GM19193 (cell line): ENCODE results near the gene PPP2R2C.

ENCODE experiments used
- POLR2A ChIP-seq: IDR thresholded peaks from 4 replicates; pipeline ENCODE4 v1.6.1; 2011; ENCODE audit not compliant: insufficient read depth, insufficient read length; ENCODE audit errors: extremely low read depth

Gene PPP2R2C

GRCh38 chr4:6340446-6341015 is 131.9 kb downstream of the PPP2R2C start:
- no peak for TF ChIP-seq POLR2A

DNA sequence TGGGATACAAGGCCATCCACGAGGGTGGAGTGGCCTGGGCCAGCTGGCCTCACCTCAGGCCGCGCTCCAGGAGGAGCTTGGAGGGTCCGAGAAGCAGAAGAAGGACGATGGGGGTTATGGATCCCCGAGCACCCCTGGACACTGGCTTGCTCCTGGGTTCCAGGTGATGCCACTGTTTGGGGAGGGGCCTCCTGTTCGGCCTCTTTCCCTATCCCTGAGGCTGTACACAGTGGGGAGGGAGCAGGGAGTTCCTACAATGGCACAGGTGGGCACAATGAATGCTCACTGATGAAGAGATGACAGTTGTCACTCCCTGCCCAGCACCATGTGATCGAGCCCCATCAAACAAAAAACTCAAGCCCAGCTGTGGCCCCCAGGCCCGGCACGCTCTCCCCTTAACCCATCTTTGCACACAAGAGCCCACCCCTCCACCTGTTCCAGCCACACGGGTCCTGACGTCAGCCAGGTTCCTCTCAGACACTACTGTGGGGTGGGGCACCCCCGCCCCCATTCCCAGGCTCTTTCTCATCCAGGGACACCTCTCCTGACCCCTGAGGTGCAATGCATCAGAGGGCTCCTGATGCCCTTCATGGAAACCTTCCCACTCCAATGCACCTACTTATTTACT is 132.5 kb downstream of the PPP2R2C start:
- TF ChIP-seq POLR2A: no peak

DNA sequence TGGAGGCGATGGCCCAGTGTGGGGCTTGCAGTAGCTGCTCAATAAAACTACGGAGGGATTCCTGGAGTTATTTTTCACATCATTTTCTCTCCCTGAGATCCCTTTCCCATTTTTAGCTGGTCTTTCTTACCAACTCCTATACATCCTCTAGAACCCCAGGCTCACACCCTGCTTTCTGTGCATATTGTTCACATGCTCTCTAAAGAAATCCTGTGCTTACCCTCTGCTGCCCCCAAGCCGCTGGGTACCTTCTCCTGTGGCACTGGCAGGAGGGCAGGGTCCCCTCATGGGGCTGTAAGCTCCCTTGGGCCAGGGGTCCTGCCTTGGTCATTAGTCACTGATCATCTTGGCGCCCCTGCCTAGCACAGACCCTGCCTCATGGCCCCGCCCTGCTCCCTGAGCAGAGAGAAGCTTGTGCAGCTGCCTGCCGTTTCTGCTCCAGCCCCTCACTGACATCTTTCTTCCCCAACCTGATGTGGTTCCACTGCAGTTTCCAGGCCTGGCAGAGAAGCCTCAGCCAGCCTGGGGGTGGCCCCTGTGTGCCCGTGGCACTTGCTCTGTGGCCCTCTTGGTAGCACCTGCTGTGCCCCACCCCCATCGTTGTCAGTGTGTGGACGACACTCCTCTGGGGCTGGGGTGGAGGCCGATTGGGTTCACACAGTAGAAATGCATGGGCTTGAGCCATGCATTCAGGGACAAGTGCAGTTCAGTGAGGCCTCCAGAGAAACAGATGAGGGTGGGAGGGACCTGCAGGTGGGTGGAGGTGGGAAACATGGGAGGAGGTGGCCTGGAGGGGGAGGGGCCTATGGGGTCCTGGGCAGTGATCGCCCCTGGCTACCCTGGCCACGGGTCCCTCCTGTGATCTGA is 133.2 kb downstream of the PPP2R2C start:
- TF ChIP-seq POLR2A: no peak

- no peak for TF ChIP-seq POLR2A
Observed at GRCh38 chr4:6338175-6338950, 134.1 kb downstream of the PPP2R2C start.

DNA sequence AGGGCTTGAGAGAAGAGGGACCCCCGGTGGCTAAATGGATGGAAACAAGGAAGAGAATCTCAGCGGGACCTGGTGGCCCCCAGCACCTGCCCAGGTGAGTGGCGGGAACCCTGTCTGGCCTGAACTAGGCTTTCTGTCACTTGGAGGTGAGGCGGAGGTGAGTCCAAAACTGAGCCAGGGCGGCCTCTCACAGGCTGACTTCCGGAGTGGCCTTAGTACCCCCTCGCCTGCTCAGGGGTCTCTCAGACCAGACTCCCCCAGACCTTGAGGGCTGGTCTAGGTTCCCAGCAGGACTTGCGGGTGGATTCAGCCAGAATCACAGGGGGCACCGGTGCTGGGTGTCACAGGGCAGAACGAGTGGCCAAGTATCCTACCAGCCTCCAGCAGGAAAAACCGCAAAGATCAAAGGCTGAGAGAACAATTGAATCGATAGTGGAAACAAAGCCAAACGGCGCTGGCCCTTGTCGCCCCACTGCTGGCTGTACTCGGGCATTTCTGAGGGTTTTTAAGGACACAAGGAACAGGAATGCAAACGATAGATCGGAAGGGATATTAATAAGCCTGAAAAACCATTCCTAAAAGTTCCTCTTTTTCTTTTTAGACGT is 135.0 kb downstream of the PPP2R2C start:
- no peak for TF ChIP-seq POLR2A

- TF ChIP-seq POLR2A: no peak
Observed at GRCh38 chr4:6336166-6336565, 136.2 kb downstream of the PPP2R2C start.

DNA sequence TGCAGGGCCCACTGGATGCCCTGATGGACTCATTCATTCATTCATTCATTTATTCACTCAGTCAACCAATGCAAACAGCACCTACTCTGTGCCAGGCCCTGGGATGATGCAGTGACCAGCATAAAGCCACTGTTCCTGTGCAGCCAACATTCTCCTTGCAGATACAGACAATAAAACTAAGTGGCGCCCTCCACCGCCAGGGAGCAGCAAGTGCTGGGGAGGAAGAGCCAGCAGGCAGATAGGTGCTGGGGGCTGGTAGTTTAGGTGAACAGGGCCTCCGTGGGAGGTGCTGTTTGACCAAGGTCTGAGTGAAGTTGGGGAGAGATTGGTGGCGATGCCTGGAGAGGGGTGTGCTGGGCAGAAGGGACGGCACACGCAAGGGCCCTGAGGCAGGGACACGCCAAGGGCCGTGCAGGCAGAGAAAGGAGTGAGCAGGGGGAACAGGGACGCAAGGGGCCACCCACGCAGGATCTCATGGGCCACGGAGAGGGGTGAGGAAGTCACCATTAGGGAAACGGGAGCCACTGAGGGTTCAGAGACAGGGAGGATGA is 137.3 kb downstream of the PPP2R2C start:
- TF ChIP-seq POLR2A: no peak

GRCh38 chr4:6334203-6334887 is 138.1 kb downstream of the PPP2R2C start:
- no peak for TF ChIP-seq POLR2A

GRCh38 chr4:6333301-6334202 is 138.9 kb downstream of the PPP2R2C start:
- TF ChIP-seq POLR2A: no peak

DNA sequence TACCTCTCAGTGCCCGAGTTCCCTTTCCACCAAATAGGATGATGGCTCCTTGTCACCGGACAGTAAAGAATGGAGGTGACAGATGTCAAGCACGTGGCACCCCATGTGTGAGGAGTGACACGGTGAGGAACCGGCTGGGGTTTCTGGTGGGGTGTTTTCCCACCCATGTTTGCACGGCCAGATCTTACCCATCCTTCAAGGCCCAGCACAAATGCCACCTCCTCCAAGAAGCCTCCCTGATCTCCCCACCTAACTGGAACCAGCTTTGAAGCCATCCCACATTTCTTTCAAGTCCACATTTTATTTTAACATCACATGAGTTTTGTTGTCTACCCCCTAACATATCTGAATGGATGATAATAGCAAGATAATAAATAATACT is 139.8 kb downstream of the PPP2R2C start:
- TF ChIP-seq POLR2A: no peak

- TF ChIP-seq POLR2A: no peak
Observed at GRCh38 chr4:6332042-6332668, 140.3 kb downstream of the PPP2R2C start.

DNA sequence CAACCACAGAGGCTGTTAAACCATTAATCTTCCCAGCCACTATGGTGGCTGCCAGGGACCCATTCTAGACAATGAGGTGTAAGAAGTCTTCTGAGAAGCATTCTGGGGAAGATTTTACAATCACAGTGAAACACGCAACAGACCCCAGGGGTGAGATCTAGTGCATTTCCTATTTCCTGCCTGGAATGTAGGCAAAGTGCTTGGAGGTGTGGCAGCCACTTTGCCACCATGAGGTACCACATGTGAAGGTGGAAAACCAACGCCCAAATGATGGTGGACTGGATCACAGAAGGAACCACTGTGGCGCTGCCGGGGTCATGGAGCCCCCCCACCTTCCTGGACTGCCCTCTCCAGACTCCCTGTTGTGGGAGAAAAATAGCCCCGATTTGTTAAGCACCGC is 140.9 kb downstream of the PPP2R2C start:
- no peak for TF ChIP-seq POLR2A

- no peak for TF ChIP-seq POLR2A
Observed at GRCh38 chr4:6331018-6331417, 141.4 kb downstream of the PPP2R2C start.

DNA sequence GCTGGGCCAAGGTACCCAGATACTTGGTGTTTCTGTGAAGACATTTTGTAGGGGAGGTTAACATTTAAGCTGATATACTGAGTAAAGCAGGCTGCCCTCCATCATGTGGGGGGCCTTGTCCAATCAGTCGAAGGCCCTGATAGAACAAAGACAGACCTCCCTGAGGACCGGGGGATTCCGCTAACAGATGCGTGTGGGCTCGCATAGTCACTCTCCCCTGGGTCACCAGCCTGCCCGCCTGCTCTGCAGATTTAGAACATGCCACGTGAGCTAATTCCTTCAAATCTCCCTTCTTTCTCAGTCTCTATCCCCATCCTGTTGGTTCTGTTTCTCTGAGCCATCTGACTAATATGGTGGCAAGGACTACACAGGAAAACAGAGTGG is 142.0 kb downstream of the PPP2R2C start:
- no peak for TF ChIP-seq POLR2A
